Putamen (tissue), 1 donor: ENCODE results near the gene ELL.

Source experiments
- DNase-seq: peaks from one replicate; pipeline ENCODE4 v3.0.0-alpha.2; 2016; ENCODE audit warnings: low spot score

The ELL gene

DNA sequence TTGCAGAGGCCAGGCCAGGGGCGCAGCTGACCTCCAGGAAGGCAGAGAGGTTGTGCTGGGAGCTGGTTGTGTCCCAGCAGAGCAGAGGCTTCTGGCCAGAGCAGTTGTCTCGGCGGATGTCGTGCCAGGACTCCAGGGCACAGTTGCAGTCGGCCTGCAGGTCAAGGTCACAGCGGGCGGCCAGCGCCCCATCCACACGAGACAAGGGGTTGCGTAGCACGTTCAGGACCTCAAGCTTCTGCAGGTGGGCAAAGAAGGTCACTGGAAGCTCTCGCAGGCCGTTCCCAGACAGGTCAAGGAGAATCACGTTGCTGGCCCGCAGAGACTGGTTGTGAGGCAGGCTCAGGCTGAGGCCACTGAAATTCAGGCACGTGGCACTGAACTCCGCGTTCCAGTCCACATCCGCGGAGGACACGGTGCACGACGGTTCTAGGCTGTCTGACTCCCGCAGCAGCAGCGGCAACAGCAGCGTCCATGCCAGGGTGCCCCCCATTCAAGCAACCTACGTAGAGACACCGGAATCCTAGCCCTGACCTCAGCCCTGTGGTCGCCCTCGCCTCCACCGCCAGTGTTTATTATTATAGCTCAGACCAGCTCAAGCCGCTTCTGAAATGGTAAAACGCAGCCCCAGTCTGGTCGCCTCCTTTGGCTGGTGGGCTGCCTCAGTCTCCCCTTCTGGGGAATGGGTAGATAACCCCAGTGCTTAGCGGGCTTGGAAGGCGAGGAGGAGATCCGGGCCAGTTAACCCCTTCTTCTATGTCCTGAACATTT lies 125.2 kb downstream of the ELL start:
- no peak for DNase-seq

DNA sequence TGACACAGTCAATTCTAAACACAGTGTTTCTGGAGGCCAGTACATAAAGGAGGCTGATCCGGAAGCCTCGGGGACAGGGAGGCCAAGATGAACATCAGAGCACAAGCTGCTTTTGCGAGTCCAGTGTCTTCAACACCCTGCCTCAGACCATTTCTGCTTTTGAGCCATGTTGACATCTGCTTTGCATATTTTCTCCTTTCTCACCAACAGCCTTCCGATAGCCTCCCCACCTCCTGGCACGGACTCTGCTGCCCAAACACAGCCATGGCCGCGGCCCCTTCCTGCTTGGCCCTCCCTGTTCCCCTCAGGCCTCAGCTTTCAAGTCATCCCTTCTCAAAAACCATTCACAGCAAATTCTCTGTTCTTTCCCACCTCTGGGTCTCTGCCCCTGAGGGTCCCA lies 128.0 kb downstream of the ELL start:
- DNase-seq: no peak

DNA sequence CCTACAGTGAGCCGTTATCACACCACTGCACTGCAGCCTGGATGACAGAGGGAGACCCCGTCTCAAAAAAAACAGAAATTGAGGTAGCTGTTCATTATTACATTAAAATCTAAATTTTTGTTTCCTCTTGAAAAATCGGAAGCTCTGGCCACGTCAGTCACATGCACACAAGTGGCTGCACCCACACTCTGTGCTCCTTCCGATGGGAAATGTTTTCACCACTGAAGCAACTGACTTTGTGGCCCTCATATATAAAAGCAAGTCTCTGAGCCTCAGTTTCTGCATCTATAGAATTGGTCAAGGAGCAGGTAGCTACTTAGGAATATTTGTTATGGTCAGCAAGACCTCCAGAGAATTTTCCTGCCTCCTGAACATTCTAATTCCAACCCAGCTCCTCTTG lies 128.9 kb downstream of the ELL start:
- DNase-seq: no peak
